ENCODE results near the gene ERC2.

ERC2 gene

GRCh38 chr3:56424885-56425284 lies 43.4 kb downstream of the ERC2 start:
- DNase-seq (ENCODE audit: low read depth in 2 of 2): no peak

- no peak for DNase-seq (ENCODE audit: low read depth in 2 of 2)
Observed at GRCh38 chr3:56424336-56424735, 43.9 kb downstream of the ERC2 start.

- DNase-seq (ENCODE audit: low read depth in 2 of 2): no peak
Observed at GRCh38 chr3:56423661-56424099, 44.6 kb downstream of the ERC2 start.

GRCh38 chr3:56422316-56422715 lies 46.0 kb downstream of the ERC2 start:
- no peak for DNase-seq (ENCODE audit: low read depth in 2 of 2)

GRCh38 chr3:56421205-56421604 lies 47.1 kb downstream of the ERC2 start:
- no peak for DNase-seq (ENCODE audit: low read depth in 2 of 2)

DNA sequence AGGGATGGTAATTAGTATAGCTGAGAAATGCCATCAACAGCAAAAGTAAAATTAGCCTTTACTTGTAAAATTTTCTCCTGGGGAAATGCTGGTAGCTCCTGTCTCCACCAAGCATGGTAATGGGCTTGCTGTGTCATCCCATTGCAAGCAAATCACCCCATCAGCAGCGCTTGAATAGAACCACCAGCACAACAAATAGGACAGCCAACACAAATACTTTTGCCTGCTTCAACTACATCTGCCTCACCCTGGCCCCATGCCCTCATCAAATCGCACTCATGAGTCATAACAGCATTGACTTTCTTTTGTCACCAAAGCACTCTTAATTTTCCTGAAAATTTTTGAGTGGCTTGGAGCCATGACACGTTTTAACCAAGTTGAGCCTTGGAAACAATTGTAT lies 52.6 kb downstream of the ERC2 start:
- DNase-seq (ENCODE audit: low read depth in 2 of 2): no peak

DNA sequence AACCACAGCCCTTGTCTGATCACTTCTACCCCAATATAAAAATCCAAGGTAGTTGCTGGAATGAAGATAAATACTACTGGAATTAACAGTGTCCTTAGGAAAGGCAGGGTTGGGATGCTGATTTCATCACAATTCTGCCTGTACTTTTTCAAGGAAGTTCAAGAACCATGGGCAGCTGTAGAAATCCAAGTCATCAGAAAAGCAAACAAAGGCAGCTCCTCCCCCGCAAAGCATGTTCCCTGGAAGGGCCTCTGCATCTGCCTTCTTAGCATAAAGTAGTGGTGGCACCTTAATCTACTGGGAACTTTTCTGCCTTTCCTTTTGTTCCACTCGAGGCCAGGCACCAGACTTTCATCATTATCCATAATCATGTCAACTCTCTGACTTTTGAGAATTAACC lies 54.4 kb downstream of the ERC2 start:
- DNase-seq (ENCODE audit: low read depth in 2 of 2): no peak

GRCh38 chr3:56411166-56411565 lies 57.1 kb downstream of the ERC2 start:
- no peak for DNase-seq (ENCODE audit: low read depth in 2 of 2)

- no peak for DNase-seq (ENCODE audit: low read depth in 2 of 2)
Observed at GRCh38 chr3:56410576-56410975, 57.7 kb downstream of the ERC2 start.

GRCh38 chr3:56409790-56410189 lies 58.5 kb downstream of the ERC2 start:
- no peak for DNase-seq (ENCODE audit: low read depth in 2 of 2)

DNA sequence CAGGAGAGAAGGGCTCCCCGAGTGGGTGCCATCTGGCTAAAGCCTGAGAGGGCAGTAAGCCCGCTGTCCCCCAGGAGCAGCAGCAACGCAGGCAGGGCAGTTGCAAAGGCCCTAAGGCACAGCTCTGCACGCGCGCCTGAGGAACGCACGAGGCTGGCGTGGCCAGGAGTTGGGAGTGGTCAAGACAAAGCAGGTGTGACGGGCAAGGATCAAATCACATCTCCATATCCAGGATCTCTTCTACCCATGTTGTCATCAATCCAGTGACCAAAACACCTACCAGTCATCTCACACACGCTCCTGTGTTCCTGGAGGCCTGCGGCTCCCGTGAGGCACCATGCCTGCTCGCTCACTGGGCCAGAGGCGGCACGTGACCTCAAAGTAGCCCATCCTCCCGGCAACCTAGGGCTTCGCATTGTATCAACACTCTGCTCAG lies 59.5 kb downstream of the ERC2 start:
- DNase-seq (ENCODE audit: low read depth in 2 of 2): no peak

- DNase-seq (ENCODE audit: low read depth in 2 of 2): no peak
Observed at GRCh38 chr3:56406826-56407515, 61.3 kb downstream of the ERC2 start.

- DNase-seq (ENCODE audit: low read depth in 2 of 2): no peak
Observed at GRCh38 chr3:56404884-56405283, 63.4 kb downstream of the ERC2 start.

DNA sequence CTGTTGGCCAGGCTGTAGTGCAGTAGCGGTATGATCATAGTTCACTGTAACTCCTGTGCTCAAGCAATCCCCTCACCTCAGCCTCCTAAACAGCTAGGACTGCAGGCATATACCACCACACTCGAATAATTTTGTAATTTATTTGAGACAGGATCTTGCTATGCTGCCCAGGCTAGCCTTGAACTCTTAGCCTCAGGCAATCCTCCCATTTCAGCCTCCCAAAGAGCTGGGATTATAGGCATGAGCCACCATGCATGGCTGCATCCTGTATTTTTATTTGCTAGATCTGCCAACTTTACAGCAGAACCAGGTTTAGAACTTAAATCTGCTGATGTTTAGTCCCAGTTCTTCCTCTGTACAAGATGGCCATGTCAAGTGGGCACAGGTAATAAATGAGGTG lies 69.6 kb downstream of the ERC2 start:
- DNase-seq (ENCODE audit: low read depth in 2 of 2): no peak

GRCh38 chr3:56397798-56398197 lies 70.5 kb downstream of the ERC2 start:
- DNase-seq (ENCODE audit: low read depth in 2 of 2): no peak

GRCh38 chr3:56389183-56389830 lies 79.0 kb downstream of the ERC2 start:
- no peak for DNase-seq (ENCODE audit: low read depth in 2 of 2)

DNA sequence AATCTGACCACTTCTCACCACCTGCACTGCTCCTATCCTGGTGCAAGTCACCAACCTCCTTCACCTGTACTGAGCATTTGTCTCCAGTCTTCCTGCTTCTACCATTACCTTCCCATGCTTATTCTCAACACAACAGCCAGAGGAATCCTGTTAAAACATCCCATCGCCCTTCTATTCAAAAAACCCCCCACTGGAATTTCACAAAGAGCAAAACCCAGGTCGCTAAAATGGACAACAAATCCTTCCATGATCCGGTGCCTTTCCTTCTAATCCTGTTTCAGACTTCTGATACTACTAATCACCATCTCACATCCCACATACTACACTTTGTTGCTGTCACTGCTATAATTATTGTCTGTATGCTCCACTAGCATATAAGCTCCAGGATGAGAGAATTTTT lies 85.2 kb downstream of the ERC2 start:
- no peak for DNase-seq (ENCODE audit: low read depth in 2 of 2)

DNA sequence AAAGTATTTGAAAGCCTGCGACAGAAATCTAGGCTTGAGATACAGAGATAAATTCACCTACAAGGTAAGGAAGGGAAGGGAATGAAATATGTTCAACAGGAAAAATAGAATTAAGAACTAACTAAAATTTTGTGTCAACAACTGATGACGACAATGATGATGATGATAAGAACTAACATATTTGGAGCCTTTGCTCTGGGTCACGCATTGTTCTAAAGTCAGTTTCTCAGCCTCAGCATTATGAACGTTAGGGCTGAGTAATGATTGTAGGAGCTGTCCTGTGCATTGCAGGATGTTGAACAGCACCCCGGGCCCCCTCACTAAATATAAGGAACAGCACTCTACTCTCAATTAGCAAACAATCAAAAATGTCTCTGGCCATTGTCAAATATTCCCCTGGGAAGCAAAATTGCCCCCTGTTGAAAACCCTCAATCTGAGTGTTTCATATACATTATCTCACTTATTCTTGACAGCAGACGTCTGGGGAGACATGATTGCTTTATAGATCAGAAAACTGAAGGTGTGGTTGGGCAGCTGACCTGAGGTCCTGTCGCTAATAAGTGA lies 88.5 kb downstream of the ERC2 start:
- DNase-seq (ENCODE audit: low read depth in 2 of 2): no peak

GRCh38 chr3:56375654-56376053 lies 92.6 kb downstream of the ERC2 start:
- no peak for DNase-seq (ENCODE audit: low read depth in 2 of 2)

GRCh38 chr3:56373386-56373785 lies 94.9 kb downstream of the ERC2 start:
- DNase-seq (ENCODE audit: low read depth in 2 of 2): no peak

DNA sequence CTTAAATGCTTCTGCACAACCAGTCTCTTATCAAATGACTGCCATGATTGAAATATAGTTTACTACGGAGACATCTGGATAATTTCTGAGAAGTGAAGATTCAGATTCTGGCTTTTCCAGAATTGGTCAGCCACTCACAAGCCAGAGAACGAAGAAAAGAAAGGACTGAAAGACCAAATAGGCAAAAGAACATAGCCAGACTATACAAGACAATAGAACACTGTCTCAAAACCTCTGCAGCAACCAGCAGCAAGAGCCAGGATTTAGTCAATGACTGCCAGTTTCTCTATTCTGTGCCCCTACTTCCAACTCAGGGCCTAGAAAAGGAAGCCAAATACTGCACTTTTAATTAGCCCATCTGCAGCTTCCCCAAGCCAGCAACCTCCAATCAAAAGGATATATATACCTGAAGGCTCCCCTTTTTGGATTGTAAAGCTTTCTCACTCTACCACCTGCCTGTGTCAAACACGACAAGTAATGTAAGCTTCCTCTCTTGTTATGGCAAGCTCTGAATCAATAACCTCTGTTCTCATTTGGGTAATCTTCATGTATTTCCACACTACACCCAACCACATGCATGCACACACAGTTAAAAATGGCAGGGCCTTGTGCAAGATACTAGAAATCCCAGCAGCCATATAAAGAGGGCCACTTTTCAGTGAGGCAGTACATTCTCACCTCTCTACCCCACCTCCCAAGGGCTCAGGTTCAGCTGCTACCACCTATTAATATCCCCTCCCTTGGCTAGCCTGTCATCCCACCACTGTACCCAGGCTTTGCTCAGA lies 97.1 kb downstream of the ERC2 start:
- no peak for DNase-seq (ENCODE audit: low read depth in 2 of 2)

DNA sequence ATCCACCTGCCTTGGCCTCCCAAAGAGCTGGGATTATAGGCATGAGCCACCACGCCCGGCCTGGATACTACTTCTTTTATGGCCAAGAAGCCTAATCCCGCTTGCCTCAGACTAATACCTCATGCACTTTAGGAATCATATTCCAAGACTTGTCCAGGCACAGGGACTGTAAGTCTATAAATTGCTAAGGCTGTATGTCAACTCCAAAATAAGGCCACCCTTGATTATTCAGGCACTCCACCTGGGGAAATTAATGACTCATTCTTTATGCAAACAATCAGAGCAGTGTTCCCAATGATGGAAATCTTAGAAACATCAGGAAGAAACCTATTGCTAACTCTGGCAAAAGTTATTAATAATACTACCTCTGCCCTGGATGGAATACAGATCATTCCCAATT lies 98.4 kb downstream of the ERC2 start:
- DNase-seq (ENCODE audit: low read depth in 2 of 2): no peak

DNA sequence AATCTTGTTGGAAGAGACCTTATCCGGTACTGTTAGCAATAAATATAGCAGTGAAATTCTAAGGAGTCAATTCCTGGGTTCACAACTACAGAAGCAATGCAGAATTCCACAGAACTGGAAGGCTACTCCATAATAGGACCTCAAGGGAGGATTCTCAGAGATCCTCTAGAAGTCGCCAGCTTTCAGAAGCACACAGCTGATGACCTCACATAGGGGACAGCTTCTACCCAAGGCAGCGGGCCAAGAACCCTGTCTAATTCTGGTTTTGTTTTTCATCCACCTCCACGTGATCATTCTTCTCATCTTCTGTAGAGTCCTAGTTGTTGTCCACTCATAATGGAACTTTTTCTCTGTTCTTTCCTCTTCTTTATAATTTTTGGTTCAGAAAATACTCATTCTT lies 99.4 kb downstream of the ERC2 start:
- DNase-seq (ENCODE audit: low read depth in 2 of 2): no peak

All from stimulated activated CD8-positive, alpha-beta memory T cell treated with anti-CD3 and anti-CD28 coated beads, Interleukin-7, amount 100 ng/mL, for 1 hour (primary cell).